Astrocyte (in vitro differentiated cells and primary cell): Measurements from ENCODE around the gene ALDH1B1. TPM values are rescaled to one million over a fixed set of nuclear protein-coding genes. Genes with fewer than 3 reads are reported as not detected.
A peak's percentile ranks its signal among the peaks of the same experiment; 100 is the strongest.

Source experiments
- DNase-seq: peaks from one replicate; pipeline ENCODE4 v3.0.0-alpha.2; 2010; ENCODE audit warnings: low read depth
- FAIRE-seq: peaks from 2 replicates; lab custom pipeline; 2011; peaks lifted over from hg19 to GRCh38; lab: Jason Lieb, UNC
- H2AFZ ChIP-seq: 2 replicates; pipeline ENCODE4 v1.6.0; 2012; ENCODE audit warnings: low read depth, low read length, inconsistent platforms
- H3K27ac ChIP-seq: 2 replicates; pipeline ENCODE4 v1.5.1; 2011; ENCODE audit warnings: low read depth, low read length, inconsistent platforms
- H3K27me3 ChIP-seq: 2 replicates; pipeline ENCODE4 v1.6.0; 2011; ENCODE audit warnings: low read length, inconsistent platforms; ENCODE audit not compliant: insufficient read depth
- H3K36me3 ChIP-seq: 2 replicates; pipeline ENCODE4 v1.5.1; 2011; ENCODE audit warnings: low read length, inconsistent platforms; ENCODE audit not compliant: insufficient read depth
- H3K4me1 ChIP-seq: 2 replicates; pipeline ENCODE4 v1.5.1; 2011; ENCODE audit warnings: low read length, inconsistent platforms; ENCODE audit not compliant: insufficient read depth
- H3K4me2 ChIP-seq: 2 replicates; pipeline ENCODE4 v1.6.0; 2012; ENCODE audit warnings: low read length, inconsistent platforms
- H3K4me3 ChIP-seq: 2 replicates; pipeline ENCODE4 v1.5.1; 2011; ENCODE audit warnings: low read depth, mild to moderate bottlenecking, low read length, inconsistent platforms; ENCODE audit not compliant: insufficient read depth
- H3K79me2 ChIP-seq: 2 replicates; pipeline ENCODE4 v1.6.0; 2012; ENCODE audit warnings: mild to moderate bottlenecking, low read length, inconsistent platforms; ENCODE audit not compliant: insufficient read depth
- H3K9ac ChIP-seq: 2 replicates; pipeline ENCODE4 v1.6.0; 2012; ENCODE audit warnings: mild to moderate bottlenecking, low read length, inconsistent platforms
- H3K9me3 ChIP-seq: 2 replicates; pipeline ENCODE4 v1.5.1; 2012; ENCODE audit warnings: low read depth, mild to moderate bottlenecking, low read length, inconsistent platforms; ENCODE audit not compliant: insufficient read depth
- H4K20me1 ChIP-seq: 2 replicates; pipeline ENCODE4 v1.6.0; 2012; ENCODE audit warnings: low read length, inconsistent platforms; ENCODE audit not compliant: insufficient read depth
- H3K27ac Mint-ChIP-seq: one replicate; pipeline ENCODE4 v1.8.0; 2021; ENCODE audit warnings: mild to moderate bottlenecking, mixed read lengths; ENCODE audit not compliant: unreplicated experiment
- H3K27me3 Mint-ChIP-seq: one replicate; pipeline ENCODE4 v1.8.0; 2021; ENCODE audit warnings: low read depth, mixed read lengths; ENCODE audit not compliant: unreplicated experiment
- H3K36me3 Mint-ChIP-seq: one replicate; pipeline ENCODE4 v1.8.0; 2021; ENCODE audit warnings: low read depth, mixed read lengths; ENCODE audit not compliant: unreplicated experiment
- H3K4me1 Mint-ChIP-seq: one replicate; pipeline ENCODE4 v1.8.0; 2021; ENCODE audit warnings: low read depth, mixed read lengths; ENCODE audit not compliant: unreplicated experiment
- H3K4me3 Mint-ChIP-seq: one replicate; pipeline ENCODE4 v1.8.0; 2021; ENCODE audit warnings: mild to moderate bottlenecking, moderate library complexity, mixed read lengths; ENCODE audit not compliant: unreplicated experiment
- H3K9me3 Mint-ChIP-seq: one replicate; pipeline ENCODE4 v1.8.0; 2021; ENCODE audit warnings: mild to moderate bottlenecking, mixed read lengths; ENCODE audit not compliant: unreplicated experiment
- EZH2 ChIP-seq: IDR thresholded peaks from 2 replicates; pipeline ENCODE4 v1.6.1; 2012; ENCODE audit warnings: mild to moderate bottlenecking, low read length, inconsistent platforms; ENCODE audit not compliant: insufficient read depth
- total RNA-seq: library from RNA; stranded (reverse); gene quantifications from 2 replicates; pipeline ENCODE4 v1.2.1, GENCODE V29; 2021
- TF ChIP-seq, protein P1 (sequence below): IDR thresholded peaks from 2 replicates; pipeline ENCODE4 v1.5.1; 2011; ENCODE audit warnings: low read depth, mild to moderate bottlenecking, inconsistent platforms, low read length, moderate library complexity; ENCODE audit not compliant: insufficient read depth

The ALDH1B1 gene
- total RNA-seq, 1 donor from 2014 or later = 124 TPM

DNA sequence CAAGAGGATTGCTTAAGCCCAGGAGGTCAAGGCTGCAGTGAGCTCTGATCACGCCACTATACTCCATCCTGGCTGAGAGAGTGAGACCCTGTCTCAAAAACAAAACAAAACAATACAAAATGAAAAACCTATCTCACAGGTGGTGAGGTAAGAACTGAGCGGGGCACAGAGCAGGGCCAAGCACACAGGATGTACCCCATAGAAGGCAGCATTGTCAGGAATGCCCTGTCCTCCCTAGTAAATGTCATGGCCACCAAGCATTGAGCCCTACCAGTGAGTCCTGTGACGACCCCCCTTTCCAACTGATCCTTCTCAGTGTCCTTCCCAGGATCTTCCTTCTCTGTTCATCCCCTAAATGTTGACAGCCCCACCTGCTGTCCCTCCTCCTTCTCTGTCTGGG lies 44.6 kb upstream of the ALDH1B1 start:
- Mint-ChIP-seq H3K9me3 (peaks cover 4% of the 10 kb centered on the region), H3K4me1 (peaks cover 13% of the 10 kb centered on the region), H3K27ac (peak overlapping the region; percentile 64), H3K4me3 (no peak overlapping the region), H3K27me3 (peaks cover 31% of the 10 kb centered on the region), H3K36me3 (no peaks in the 10 kb centered on the region)
- no peaks in the 10 kb centered on the region for H3K36me3 ChIP-seq
- no peak for TF ChIP-seq EZH2
- TF ChIP-seq, protein P1, sequence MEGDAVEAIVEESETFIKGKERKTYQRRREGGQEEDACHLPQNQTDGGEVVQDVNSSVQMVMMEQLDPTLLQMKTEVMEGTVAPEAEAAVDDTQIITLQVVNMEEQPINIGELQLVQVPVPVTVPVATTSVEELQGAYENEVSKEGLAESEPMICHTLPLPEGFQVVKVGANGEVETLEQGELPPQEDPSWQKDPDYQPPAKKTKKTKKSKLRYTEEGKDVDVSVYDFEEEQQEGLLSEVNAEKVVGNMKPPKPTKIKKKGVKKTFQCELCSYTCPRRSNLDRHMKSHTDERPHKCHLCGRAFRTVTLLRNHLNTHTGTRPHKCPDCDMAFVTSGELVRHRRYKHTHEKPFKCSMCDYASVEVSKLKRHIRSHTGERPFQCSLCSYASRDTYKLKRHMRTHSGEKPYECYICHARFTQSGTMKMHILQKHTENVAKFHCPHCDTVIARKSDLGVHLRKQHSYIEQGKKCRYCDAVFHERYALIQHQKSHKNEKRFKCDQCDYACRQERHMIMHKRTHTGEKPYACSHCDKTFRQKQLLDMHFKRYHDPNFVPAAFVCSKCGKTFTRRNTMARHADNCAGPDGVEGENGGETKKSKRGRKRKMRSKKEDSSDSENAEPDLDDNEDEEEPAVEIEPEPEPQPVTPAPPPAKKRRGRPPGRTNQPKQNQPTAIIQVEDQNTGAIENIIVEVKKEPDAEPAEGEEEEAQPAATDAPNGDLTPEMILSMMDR = no peak
- H3K4me2 ChIP-seq = no peak overlapping the region
- FAIRE-seq (no peak), DNase-seq (no peak)
- no peaks in the 10 kb centered on the region for H3K4me1 ChIP-seq
- H3K27ac ChIP-seq = no peak overlapping the region
- no peaks in the 10 kb centered on the region for H3K79me2 ChIP-seq
- H3K9ac ChIP-seq = no peak overlapping the region
- H3K9me3 ChIP-seq = no peaks in the 10 kb centered on the region
- H4K20me1 ChIP-seq = no peaks in the 10 kb centered on the region
- H3K27me3 ChIP-seq = peaks cover 26% of the 10 kb centered on the region
- H2AFZ ChIP-seq = no peak overlapping the region
- no peak overlapping the region for H3K4me3 ChIP-seq

GRCh38 chr9:38350529-38350928 lies 42.0 kb upstream of the ALDH1B1 start:
- H3K4me3 Mint-ChIP-seq = no peak overlapping the region
- Histone ChIP-seq H3K4me2 (no peak overlapping the region), H3K4me1 (no peaks in the 10 kb centered on the region), H3K4me3 (no peak overlapping the region), H3K9ac (no peak overlapping the region), H3K27ac (no peak overlapping the region), H3K36me3 (no peaks in the 10 kb centered on the region), H3K27me3 (peaks cover 16% of the 10 kb centered on the region), H4K20me1 (no peaks in the 10 kb centered on the region), H3K79me2 (no peaks in the 10 kb centered on the region), H2AFZ (no peak overlapping the region), H3K9me3 (no peaks in the 10 kb centered on the region)
- DNase-seq = no peak
- H3K27ac Mint-ChIP-seq = no peak overlapping the region
- H3K27me3 Mint-ChIP-seq = peaks cover 19% of the 10 kb centered on the region
- no peak for FAIRE-seq
- no peaks in the 10 kb centered on the region for H3K36me3 Mint-ChIP-seq
- TF ChIP-seq, protein P1 = no peak
- TF ChIP-seq EZH2 = no peak
- H3K4me1 Mint-ChIP-seq = peaks cover 13% of the 10 kb centered on the region
- H3K9me3 Mint-ChIP-seq = peaks cover 4% of the 10 kb centered on the region

DNA sequence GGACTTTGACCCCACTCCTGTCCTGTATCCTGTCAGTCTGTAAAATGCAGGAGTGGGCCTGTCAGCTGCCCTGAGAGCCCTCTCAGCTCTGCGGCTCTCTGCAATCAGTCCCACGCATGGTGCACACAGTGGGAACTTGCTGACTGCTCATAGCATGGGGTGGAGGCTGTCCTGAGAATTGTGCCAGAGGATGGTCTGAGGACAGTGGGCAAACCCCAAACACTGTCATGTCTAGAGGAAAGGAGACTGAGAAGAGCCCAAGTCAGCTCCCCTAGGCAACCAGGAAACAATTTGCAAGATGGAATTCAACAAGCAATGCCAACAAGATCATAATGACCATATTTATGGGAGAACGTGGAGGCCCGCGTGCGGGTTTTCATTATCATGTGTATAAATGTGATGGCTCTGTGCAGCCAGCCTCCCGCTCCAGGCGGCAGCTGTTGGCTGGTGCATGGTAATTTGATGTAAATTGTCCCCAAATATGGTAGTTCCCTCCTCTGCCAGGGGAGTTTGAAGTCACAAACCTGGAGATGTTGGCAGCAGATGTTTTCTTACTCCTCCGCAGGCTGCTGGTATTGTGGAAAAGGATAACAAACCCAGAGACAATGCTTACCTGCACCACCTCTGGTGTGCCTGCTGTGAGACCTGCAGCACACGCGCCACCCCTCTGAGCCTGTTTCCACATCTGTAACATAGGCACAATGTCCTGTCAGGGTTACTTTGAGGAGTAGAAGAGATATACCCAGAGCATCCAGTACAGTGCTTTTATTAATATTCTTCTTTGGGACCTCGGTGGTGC lies 39.8 kb upstream of the ALDH1B1 start:
- FAIRE-seq = no peak
- Mint-ChIP-seq H3K4me3 (no peak overlapping the region), H3K36me3 (no peaks in the 10 kb centered on the region), H3K27me3 (peaks cover 15% of the 10 kb centered on the region), H3K9me3 (peaks cover 2% of the 10 kb centered on the region), H3K4me1 (peaks cover 3% of the 10 kb centered on the region), H3K27ac (no peak overlapping the region)
- no peak overlapping the region for H2AFZ ChIP-seq
- TF ChIP-seq EZH2 = no peak
- TF ChIP-seq, protein P1 = no peak
- no peak overlapping the region for H3K4me2 ChIP-seq
- DNase-seq = no peak
- no peaks in the 10 kb centered on the region for H3K79me2 ChIP-seq
- H3K36me3 ChIP-seq = no peaks in the 10 kb centered on the region
- H3K27ac ChIP-seq = no peak overlapping the region
- no peaks in the 10 kb centered on the region for H3K4me1 ChIP-seq
- H4K20me1 ChIP-seq = no peaks in the 10 kb centered on the region
- no peak overlapping the region for H3K4me3 ChIP-seq
- H3K9ac ChIP-seq = no peak overlapping the region
- peaks cover 14% of the 10 kb centered on the region for H3K27me3 ChIP-seq
- H3K9me3 ChIP-seq = no peaks in the 10 kb centered on the region
